Prostate gland (tissue), 2 donors: ENCODE measurements around the gene RPS23. TPM values are rescaled to one million over a fixed set of nuclear protein-coding genes. Genes with fewer than 3 reads are reported as not detected.

Experiments
- DNase-seq: peaks from one replicate; pipeline ENCODE4 v3.0.0-alpha.2; 2019; ENCODE audit warnings: low spot score
- H3K27ac ChIP-seq, 2 donors: fragments of 200-600 bp; sonication (generic); 2 replicates each; pipeline ENCODE4 v1.5.1; 2017 to 2019
- H3K27me3 ChIP-seq: fragments of 200-600 bp; sonication (generic); replicated peaks from 2 replicates; pipeline ENCODE4 v1.5.1; 2019; ENCODE audit not compliant: insufficient read depth
- H3K36me3 ChIP-seq, 2 donors: fragments of 200-600 bp; sonication (generic); 1 replicate in 1 of 2; 2 replicates in 1 of 2; pipeline versions ENCODE4 v1.5.1 to v1.8.1; 2017 to 2019
- H3K4me1 ChIP-seq: fragments of 200-600 bp; sonication (generic); replicated peaks from 2 replicates; pipeline ENCODE4 v1.5.1; 2019
- H3K4me3 ChIP-seq, 2 donors: fragments of 200-600 bp; sonication (generic); 2 replicates each; pipeline ENCODE4 v1.5.1; 2017 to 2019
- H3K9me3 ChIP-seq: fragments of 200-600 bp; sonication (generic); 2 replicates; pipeline ENCODE4 v1.5.1; 2017
- CTCF ChIP-seq, 4 experiments: fragments of 200-600 bp in 2 of 4; fragments of 450-650 bp in 2 of 4; sonication (generic) in 2 of 4; IDR thresholded peaks; 1 replicate in 3 of 4; 2 replicates in 1 of 4; pipeline ENCODE4 v1.5.1; 2016 to 2019; ENCODE audit warnings: antibody characterized with exemption in 4 of 4, mild to moderate bottlenecking in 2 of 4, moderate library complexity in 2 of 4
- POLR2A ChIP-seq: fragments of 450-650 bp; IDR thresholded peaks from one replicate; pipeline ENCODE4 v1.6.1; 2016; ENCODE audit warnings: antibody characterized with exemption, mild to moderate bottlenecking
- POLR2AphosphoS5 ChIP-seq: sonication (generic); formaldehyde crosslinking; IDR thresholded peaks from one replicate; pipeline ENCODE4 v1.6.1; 2017; ENCODE audit warnings: antibody characterized with exemption
- WGBS: methylation state at CpG from one replicate; pipeline ENCODE4 v1.1.5; 2018; 5-methylcytosine and 5-hydroxymethylcytosine counted together
- intact Hi-C: fragments of 100-400 bp; cut with DNase I; formaldehyde crosslinking; loops from one replicate; pipeline ENCODE4 v1.14.2; 2022
- total RNA-seq, 2 donors: library from RNA; depleted of rRNA; stranded (reverse); fragments of >200 nt; gene quantifications; one replicate each; pipeline ENCODE4 v1.1.0, GENCODE V29; 2016

Gene RPS23
- total RNA-seq, 2 donors from 2014 or later, result 1,357 to 2,937 TPM

- intact Hi-C loops, result no loop called here
- no peak for DNase-seq
- no peak overlapping the region for H3K4me3 ChIP-seq
- H3K4me1 ChIP-seq, result no peaks in the 10 kb centered on the region
- no peaks in the 10 kb centered on the region for H3K27me3 ChIP-seq
- H3K27ac ChIP-seq, result no peak overlapping the region
- H3K36me3 ChIP-seq, result no peaks in the 10 kb centered on the region
- no peak for TF ChIP-seq POLR2AphosphoS5
- TF ChIP-seq CTCF (IDR thresholded peaks at IDR 0.05), result no peak
- no peak for TF ChIP-seq POLR2A
- no peaks in the 10 kb centered on the region for H3K9me3 ChIP-seq
Measured at GRCh38 chr5:82295144-82295543, 17.0 kb upstream of the RPS23 start.

- DNase-seq, result no peak
- H3K27me3 ChIP-seq, result no peaks in the 10 kb centered on the region
- intact Hi-C loops, result no loop called here
- no peak overlapping the region for H3K4me3 ChIP-seq
- no peaks in the 10 kb centered on the region for H3K36me3 ChIP-seq
- no peak for TF ChIP-seq CTCF (IDR thresholded peaks at IDR 0.05)
- no peak for TF ChIP-seq POLR2A
- no peak for TF ChIP-seq POLR2AphosphoS5
- no peaks in the 10 kb centered on the region for H3K4me1 ChIP-seq
- no peaks in the 10 kb centered on the region for H3K9me3 ChIP-seq
- WGBS, result 66% methylated on average over 2 of the region's 2 CpGs
- no peak overlapping the region for H3K27ac ChIP-seq
Measured at GRCh38 chr5:82291420-82291819, 13.3 kb upstream of the RPS23 start.

GRCh38 chr5:82290908-82291307 is 12.8 kb upstream of the RPS23 start:
- no peak overlapping the region for H3K27ac ChIP-seq
- no peak for DNase-seq
- H3K27me3 ChIP-seq, result no peaks in the 10 kb centered on the region
- TF ChIP-seq CTCF (IDR thresholded peaks at IDR 0.05) (no peak), POLR2AphosphoS5 (no peak), POLR2A (no peak)
- WGBS, result 93% methylated on average over 6 of the region's 6 CpGs
- no peaks in the 10 kb centered on the region for H3K9me3 ChIP-seq
- no peaks in the 10 kb centered on the region for H3K36me3 ChIP-seq
- no peaks in the 10 kb centered on the region for H3K4me1 ChIP-seq
- intact Hi-C loops, result no loop called here
- H3K4me3 ChIP-seq, result no peak overlapping the region

GRCh38 chr5:82290005-82290404 is 11.9 kb upstream of the RPS23 start:
- TF ChIP-seq CTCF (IDR thresholded peaks at IDR 0.05) (no peak), POLR2A (no peak), POLR2AphosphoS5 (no peak)
- Histone ChIP-seq H3K36me3 (no peaks in the 10 kb centered on the region), H3K4me1 (no peaks in the 10 kb centered on the region), H3K9me3 (no peaks in the 10 kb centered on the region), H3K27me3 (no peaks in the 10 kb centered on the region), H3K27ac (no peak overlapping the region), H3K4me3 (no peak overlapping the region)
- DNase-seq, result no peak
- intact Hi-C loops, result no loop called here
- WGBS, result 78% methylated on average over 2 of the region's 2 CpGs

- H3K9me3 ChIP-seq, result no peaks in the 10 kb centered on the region
- H3K36me3 ChIP-seq, result no peaks in the 10 kb centered on the region
- no peak overlapping the region for H3K4me3 ChIP-seq
- DNase-seq, result no peak
- H3K27ac ChIP-seq, result no peak overlapping the region
- H3K27me3 ChIP-seq, result no peaks in the 10 kb centered on the region
- intact Hi-C loops, result no loop called here
- TF ChIP-seq POLR2AphosphoS5, result peak; percentile 6
- TF ChIP-seq CTCF (IDR thresholded peaks at IDR 0.05), result no peak
- TF ChIP-seq POLR2A, result no peak
- no peaks in the 10 kb centered on the region for H3K4me1 ChIP-seq
- 48% methylated on average over 3 of the region's 3 CpGs for WGBS
Measured at GRCh38 chr5:82287625-82288024, 9.5 kb upstream of the RPS23 start.
